ENCODE results near the gene SLC22A5.
A peak's percentile ranks its signal among the peaks of the same experiment; 100 is the strongest.

Gene SLC22A5

DNA sequence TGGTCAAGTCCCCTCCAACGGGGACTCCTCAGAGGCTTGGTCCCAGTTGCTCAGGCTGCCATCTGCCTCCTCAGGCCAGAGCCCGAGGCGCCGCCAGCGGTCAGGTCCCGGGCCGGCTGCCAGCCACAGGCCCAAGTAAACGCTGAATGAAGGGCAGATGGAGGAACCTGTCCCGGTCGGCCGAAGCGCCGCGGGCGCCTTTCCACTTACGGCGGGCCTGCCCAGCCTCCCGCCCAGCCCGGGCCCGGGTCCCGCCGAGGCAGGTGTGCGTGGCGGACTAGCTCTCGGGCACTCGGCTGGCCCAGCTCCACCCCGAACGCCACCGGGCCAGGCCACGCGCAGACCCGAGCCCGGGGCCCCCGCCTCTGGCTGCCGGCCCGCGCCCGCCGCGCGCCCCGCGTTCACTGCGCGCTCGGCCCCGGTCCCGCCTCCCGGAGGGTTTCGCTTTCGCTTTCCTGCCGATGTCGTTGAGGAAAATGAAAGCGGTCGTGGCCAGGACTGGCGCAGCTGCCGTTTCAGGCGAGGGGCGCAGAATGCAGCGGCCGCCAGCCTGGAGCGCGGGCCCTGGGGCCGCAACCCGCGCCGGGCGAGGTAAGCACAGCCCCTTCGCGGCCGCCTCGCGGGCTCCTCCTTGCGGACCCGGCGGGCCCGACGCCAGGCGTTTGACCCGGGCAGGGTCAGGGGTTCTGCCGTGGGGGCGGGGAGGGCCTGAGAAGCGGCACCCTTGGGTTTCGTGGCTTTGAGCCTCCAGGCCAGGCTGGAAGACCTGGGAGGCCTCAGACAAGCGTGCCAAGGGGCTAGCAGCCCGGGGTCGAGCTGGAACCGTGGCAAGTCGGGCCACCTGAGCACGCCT, 41.2 kb downstream of the SLC22A5 start (continued):
- TF ChIP-seq, protein P1, sequence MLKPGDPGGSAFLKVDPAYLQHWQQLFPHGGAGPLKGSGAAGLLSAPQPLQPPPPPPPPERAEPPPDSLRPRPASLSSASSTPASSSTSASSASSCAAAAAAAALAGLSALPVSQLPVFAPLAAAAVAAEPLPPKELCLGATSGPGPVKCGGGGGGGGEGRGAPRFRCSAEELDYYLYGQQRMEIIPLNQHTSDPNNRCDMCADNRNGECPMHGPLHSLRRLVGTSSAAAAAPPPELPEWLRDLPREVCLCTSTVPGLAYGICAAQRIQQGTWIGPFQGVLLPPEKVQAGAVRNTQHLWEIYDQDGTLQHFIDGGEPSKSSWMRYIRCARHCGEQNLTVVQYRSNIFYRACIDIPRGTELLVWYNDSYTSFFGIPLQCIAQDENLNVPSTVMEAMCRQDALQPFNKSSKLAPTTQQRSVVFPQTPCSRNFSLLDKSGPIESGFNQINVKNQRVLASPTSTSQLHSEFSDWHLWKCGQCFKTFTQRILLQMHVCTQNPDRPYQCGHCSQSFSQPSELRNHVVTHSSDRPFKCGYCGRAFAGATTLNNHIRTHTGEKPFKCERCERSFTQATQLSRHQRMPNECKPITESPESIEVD (tag by site-specific recombination; IDR thresholded peaks at IDR 0.05) = no peak
- TF ChIP-seq KLF8 (tag by site-specific recombination; IDR thresholded peaks at IDR 0.05) (0 out of 2 replicates have a peak, but pooled peaks have one; percentile 8), ZNF366 (tag by site-specific recombination; conservative IDR thresholded peaks at IDR 0.05) (no peak), ZNF214 (tag by site-specific recombination; IDR thresholded peaks at IDR 0.05; ENCODE audit: borderline replicate concordance) (no peak), ZNF133 (tag by site-specific recombination; IDR thresholded peaks at IDR 0.05) (no peak), ZNF792 (tag by site-specific recombination; IDR thresholded peaks at IDR 0.05) (no peak), ZNF600 (tag by site-specific recombination; IDR thresholded peaks at IDR 0.05) (no peak), ZNF621 (tag by site-specific recombination; IDR thresholded peaks at IDR 0.05) (no peak), ZNF629 (tag by site-specific recombination; IDR thresholded peaks at IDR 0.05) (no peak), ZSCAN16 (tag by site-specific recombination; IDR thresholded peaks at IDR 0.05) (no peak), ZNF48 (tag by site-specific recombination; IDR thresholded peaks at IDR 0.05) (no peak), ZNF571 (tag by site-specific recombination; IDR thresholded peaks at IDR 0.05) (no peak), ZBTB1 (tag by site-specific recombination; IDR thresholded peaks at IDR 0.05) (no peak), ZBTB21 (tag by site-specific recombination; IDR thresholded peaks at IDR 0.05) (no peak), YY2 (tag by site-specific recombination; IDR thresholded peaks at IDR 0.05) (no peak), YY1 (tag by site-specific recombination; IDR thresholded peaks at IDR 0.05) (no peak), ZBTB20 (tag by site-specific recombination; IDR thresholded peaks at IDR 0.05) (peak; percentile 86), ZBTB17 (tag by site-specific recombination; IDR thresholded peaks at IDR 0.05) (no peak)
- TF ChIP-seq, protein P2, sequence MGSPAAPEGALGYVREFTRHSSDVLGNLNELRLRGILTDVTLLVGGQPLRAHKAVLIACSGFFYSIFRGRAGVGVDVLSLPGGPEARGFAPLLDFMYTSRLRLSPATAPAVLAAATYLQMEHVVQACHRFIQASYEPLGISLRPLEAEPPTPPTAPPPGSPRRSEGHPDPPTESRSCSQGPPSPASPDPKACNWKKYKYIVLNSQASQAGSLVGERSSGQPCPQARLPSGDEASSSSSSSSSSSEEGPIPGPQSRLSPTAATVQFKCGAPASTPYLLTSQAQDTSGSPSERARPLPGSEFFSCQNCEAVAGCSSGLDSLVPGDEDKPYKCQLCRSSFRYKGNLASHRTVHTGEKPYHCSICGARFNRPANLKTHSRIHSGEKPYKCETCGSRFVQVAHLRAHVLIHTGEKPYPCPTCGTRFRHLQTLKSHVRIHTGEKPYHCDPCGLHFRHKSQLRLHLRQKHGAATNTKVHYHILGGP (tag by site-specific recombination; IDR thresholded peaks at IDR 0.05) = no peak
- TF ChIP-seq, protein P3, sequence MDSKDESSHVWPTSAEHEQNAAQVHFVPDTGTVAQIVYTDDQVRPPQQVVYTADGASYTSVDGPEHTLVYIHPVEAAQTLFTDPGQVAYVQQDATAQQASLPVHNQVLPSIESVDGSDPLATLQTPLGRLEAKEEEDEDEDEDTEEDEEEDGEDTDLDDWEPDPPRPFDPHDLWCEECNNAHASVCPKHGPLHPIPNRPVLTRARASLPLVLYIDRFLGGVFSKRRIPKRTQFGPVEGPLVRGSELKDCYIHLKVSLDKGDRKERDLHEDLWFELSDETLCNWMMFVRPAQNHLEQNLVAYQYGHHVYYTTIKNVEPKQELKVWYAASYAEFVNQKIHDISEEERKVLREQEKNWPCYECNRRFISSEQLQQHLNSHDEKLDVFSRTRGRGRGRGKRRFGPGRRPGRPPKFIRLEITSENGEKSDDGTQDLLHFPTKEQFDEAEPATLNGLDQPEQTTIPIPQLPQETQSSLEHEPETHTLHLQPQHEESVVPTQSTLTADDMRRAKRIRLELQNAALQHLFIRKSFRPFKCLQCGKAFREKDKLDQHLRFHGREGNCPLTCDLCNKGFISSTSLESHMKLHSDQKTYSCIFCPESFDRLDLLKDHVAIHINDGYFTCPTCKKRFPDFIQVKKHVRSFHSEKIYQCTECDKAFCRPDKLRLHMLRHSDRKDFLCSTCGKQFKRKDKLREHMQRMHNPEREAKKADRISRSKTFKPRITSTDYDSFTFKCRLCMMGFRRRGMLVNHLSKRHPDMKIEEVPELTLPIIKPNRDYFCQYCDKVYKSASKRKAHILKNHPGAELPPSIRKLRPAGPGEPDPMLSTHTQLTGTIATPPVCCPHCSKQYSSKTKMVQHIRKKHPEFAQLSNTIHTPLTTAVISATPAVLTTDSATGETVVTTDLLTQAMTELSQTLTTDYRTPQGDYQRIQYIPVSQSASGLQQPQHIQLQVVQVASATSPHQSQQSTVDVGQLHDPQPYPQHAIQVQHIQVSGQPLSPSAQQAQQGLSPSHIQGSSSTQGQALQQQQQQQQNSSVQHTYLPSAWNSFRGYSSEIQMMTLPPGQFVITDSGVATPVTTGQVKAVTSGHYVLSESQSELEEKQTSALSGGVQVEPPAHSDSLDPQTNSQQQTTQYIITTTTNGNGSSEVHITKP (tag by site-specific recombination; IDR thresholded peaks at IDR 0.05) = peak; percentile 69
- TF ChIP-seq, protein P4, sequence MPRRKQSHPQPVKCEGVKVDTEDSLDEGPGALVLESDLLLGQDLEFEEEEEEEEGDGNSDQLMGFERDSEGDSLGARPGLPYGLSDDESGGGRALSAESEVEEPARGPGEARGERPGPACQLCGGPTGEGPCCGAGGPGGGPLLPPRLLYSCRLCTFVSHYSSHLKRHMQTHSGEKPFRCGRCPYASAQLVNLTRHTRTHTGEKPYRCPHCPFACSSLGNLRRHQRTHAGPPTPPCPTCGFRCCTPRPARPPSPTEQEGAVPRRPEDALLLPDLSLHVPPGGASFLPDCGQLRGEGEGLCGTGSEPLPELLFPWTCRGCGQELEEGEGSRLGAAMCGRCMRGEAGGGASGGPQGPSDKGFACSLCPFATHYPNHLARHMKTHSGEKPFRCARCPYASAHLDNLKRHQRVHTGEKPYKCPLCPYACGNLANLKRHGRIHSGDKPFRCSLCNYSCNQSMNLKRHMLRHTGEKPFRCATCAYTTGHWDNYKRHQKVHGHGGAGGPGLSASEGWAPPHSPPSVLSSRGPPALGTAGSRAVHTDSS (tag by site-specific recombination; IDR thresholded peaks at IDR 0.05) = no peak
- TF ChIP-seq, protein P5, sequence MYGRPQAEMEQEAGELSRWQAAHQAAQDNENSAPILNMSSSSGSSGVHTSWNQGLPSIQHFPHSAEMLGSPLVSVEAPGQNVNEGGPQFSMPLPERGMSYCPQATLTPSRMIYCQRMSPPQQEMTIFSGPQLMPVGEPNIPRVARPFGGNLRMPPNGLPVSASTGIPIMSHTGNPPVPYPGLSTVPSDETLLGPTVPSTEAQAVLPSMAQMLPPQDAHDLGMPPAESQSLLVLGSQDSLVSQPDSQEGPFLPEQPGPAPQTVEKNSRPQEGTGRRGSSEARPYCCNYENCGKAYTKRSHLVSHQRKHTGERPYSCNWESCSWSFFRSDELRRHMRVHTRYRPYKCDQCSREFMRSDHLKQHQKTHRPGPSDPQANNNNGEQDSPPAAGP (tag by site-specific recombination; IDR thresholded peaks at IDR 0.05) = no peak; the same call in 1 of the 2 replicates
- TF ChIP-seq, protein P6, sequence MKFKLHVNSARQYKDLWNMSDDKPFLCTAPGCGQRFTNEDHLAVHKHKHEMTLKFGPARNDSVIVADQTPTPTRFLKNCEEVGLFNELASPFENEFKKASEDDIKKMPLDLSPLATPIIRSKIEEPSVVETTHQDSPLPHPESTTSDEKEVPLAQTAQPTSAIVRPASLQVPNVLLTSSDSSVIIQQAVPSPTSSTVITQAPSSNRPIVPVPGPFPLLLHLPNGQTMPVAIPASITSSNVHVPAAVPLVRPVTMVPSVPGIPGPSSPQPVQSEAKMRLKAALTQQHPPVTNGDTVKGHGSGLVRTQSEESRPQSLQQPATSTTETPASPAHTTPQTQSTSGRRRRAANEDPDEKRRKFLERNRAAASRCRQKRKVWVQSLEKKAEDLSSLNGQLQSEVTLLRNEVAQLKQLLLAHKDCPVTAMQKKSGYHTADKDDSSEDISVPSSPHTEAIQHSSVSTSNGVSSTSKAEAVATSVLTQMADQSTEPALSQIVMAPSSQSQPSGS (tag by site-specific recombination; IDR thresholded peaks at IDR 0.05; ENCODE audit: low read depth) = no peak
- TF ChIP-seq, protein P7, sequence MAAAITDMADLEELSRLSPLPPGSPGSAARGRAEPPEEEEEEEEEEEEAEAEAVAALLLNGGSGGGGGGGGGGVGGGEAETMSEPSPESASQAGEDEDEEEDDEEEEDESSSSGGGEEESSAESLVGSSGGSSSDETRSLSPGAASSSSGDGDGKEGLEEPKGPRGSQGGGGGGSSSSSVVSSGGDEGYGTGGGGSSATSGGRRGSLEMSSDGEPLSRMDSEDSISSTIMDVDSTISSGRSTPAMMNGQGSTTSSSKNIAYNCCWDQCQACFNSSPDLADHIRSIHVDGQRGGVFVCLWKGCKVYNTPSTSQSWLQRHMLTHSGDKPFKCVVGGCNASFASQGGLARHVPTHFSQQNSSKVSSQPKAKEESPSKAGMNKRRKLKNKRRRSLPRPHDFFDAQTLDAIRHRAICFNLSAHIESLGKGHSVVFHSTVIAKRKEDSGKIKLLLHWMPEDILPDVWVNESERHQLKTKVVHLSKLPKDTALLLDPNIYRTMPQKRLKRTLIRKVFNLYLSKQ (tag by site-specific recombination; IDR thresholded peaks at IDR 0.05; ENCODE audit: borderline replicate concordance) = no peak
- TF ChIP-seq, protein P8, sequence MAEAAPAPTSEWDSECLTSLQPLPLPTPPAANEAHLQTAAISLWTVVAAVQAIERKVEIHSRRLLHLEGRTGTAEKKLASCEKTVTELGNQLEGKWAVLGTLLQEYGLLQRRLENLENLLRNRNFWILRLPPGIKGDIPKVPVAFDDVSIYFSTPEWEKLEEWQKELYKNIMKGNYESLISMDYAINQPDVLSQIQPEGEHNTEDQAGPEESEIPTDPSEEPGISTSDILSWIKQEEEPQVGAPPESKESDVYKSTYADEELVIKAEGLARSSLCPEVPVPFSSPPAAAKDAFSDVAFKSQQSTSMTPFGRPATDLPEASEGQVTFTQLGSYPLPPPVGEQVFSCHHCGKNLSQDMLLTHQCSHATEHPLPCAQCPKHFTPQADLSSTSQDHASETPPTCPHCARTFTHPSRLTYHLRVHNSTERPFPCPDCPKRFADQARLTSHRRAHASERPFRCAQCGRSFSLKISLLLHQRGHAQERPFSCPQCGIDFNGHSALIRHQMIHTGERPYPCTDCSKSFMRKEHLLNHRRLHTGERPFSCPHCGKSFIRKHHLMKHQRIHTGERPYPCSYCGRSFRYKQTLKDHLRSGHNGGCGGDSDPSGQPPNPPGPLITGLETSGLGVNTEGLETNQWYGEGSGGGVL (tag by site-specific recombination; IDR thresholded peaks at IDR 0.05) = 0 out of 2 replicates have a peak, but pooled peaks have one; percentile 16

Measured in HEK293 (cell line).